Urothelium cell line (cell line): ENCODE measurements around the gene PKN3.
"Not testable (repeated sequence)": the region's sequence is repeated elsewhere in the genome, so short reads cannot be mapped to it uniquely, and the experiment has no call there.

Source experiments
- DNase-seq: peaks from one replicate; pipeline ENCODE4 v3.0.0; 2011; ENCODE audit warnings: low spot score, mixed read lengths
- FAIRE-seq: peaks from 2 replicates; lab custom pipeline; 2011; peaks lifted over from hg19 to GRCh38; lab: Jason Lieb, UNC

The PKN3 gene

DNA sequence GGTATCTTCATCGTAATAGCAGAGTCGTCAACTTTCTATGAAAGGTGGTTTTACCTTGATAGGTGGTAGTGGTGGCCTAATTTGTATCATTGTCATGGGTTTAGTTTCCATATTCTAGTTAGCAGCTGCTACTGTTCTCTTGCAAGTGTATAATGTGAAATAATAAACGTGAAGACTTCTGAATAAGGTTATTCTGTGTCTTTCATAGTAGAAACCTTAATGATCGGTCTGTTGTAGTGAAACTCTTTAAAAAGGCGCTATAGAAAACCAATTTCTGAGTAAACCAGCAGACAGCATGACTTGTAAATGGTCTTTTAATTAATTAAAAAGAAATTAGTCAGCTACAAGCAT lies 11.6 kb upstream of the PKN3 start:
- DNase-seq (no peak), FAIRE-seq (no peak)

DNA sequence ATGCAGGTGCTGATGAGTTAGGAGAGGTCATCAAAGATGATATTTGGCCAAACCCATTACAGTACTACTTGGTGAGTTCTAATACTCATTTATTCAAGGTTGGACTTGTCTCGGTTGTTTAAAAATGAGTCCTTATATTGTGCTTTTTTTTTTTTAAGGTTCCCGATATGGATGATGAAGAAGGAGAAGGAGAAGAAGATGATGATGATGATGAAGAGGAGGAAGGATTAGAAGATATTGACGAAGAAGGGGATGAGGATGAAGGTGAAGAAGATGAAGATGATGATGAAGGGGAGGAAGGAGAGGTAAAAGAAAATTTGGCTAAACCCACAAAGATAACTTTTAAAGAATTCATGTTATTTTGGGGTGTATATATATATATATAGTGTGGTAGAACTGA lies 8.6 kb upstream of the PKN3 start:
- not testable (repeated sequence) for FAIRE-seq, DNase-seq

DNA sequence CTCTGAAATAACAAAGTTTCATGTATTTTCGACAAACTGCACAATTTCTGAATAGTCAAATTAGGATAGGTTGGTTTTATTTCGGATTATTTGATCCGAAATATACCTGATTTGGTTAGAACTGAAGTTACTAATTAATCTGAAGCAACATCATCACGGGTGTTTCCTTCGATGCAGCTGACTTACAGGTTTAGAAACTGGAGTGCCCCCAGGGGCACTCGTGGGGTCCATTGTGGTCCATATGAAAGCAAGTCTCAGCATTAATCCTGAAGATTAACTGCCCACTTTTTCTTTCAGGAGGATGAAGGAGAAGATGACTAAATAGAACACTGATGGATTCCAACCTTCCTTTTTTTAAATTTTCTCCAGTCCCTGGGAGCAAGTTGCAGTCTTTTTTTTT lies 8.0 kb upstream of the PKN3 start:
- FAIRE-seq, result no peak
- no peak for DNase-seq

DNA sequence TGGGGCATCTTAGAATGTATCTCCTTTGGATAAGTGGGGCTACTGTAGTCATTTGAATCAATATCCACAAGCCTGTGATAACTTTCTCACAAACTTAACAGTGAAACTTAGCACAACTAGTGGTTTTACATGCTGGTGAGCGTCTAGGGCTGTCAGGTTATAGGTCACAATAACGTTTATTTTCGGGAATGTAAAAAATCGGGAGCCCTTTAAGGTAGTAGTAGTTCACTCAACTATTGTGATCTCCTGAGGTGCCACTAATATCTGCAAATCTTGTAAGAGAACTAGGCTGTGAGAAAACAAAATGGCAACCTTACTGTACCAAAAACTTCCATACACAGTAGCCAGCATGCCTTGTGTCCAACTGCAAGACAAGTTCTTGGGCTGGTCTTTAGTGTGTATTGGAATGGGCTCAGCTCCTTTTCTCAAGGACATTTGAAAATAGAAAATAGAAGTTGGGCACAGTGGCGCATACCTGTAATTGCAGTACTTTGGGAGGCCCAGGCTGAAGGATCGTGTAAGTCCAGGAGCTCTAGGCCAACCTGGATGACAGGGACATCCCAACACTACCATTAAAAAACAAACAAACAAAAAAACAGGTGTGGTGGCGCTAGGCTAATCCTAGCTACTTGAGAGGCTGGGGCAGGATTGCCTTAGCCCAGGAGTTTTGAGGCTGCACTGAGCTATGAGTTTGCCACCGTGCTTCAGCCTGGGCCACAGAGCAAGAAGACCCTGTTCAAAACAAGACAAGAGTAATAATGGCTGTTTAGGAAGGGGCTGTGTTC lies 5.2 kb upstream of the PKN3 start:
- DNase-seq (no peak), FAIRE-seq (no peak)

DNA sequence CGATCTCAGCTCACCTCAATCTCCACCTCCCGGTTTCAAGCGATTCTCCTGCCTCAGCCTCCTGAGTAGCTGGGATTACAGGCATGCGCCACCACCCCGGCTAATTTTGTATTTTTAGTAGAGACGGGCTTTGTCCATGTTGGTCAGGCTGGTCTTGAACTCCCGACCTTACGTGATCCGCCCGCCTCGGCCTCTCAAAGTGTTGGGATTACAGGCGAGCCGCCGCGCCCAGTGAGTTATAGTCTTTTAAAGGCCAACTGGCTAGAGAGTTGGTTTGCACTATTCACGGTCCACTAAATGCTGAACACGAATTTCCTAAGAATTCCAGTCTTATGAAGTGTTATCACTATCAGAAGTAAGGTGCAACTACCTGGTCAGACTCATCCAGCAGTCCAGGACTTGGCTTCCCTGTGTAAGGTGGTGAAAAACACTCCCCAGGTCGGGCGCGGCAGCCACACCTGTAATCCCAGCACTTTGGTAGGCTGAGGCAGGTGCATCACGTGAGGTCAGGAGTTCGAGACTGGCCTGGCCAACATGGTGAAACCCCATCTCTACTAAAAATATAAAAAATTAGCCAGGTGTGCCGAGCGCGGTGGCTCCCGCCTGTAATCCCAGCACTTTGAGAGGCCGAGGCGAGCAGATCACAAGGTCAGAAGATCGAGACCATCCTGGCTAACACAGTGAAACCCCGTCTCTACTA lies 3.1 kb upstream of the PKN3 start:
- not testable (repeated sequence) for DNase-seq, FAIRE-seq

DNA sequence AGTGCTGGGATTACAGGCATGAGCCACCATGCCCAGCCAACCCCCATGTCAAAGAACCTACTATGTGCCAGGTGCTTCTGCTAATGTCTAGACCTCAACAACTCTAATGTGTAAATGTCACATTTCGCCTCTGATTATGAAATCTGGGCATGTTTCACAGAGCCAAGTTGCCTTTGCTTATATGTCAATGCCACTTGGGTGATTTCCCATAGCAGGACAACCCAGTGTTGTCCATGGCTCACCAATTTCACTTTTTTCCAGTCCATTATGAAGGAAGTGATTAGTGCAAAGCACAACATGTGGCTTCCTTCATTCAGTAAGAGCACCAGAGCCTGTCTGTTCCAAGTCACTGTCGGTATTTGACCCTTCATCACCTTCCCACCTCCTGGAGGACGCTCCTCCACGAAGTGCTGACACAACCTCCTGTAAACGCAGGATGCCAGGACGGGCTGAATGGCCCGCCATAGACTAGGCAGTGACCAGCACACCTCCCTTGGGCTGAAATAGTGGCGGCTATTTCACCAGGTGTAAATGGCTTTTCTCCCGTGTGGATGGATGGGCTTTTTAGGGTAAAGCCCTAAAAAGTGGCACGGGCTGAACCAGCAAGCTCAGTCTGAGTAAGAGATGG lies 962 bp upstream of the PKN3 start:
- no peak for FAIRE-seq
- no peak for DNase-seq

DNA sequence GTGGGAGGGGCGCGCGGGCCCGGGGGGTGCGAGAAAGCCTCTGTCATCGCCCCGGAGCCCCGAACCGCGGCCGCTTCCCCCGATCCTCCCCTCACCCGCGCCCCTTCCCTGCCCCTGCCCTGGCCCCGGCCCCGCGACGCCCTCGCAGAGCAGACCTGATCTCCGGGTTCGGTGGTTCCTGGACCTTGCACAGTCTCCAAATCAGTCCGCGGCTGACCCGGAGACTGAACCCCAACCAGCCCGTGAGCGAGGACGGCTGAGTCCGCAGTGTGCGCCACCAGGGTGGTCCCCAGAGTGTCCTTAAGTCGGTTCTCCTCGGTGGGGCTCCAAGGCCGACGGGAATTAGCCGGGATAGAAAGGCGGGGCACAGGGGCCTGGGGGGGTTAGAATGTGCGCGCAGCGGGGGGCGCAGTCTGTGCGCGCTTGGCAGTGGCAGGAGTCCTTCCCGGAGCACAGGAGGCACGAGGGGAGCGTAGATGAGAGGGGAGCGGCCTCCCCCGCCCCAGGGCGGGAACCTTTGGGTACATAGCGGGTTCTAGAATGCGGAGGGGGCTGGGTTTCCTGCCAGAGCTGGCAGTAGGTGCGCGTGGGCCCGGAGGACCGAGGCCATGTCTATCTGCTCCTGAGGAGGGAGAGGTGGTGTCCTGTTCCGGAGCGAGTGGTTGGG lies 779 bp downstream of the PKN3 start:
- FAIRE-seq, result no peak
- peak; percentile 22 for DNase-seq

DNA sequence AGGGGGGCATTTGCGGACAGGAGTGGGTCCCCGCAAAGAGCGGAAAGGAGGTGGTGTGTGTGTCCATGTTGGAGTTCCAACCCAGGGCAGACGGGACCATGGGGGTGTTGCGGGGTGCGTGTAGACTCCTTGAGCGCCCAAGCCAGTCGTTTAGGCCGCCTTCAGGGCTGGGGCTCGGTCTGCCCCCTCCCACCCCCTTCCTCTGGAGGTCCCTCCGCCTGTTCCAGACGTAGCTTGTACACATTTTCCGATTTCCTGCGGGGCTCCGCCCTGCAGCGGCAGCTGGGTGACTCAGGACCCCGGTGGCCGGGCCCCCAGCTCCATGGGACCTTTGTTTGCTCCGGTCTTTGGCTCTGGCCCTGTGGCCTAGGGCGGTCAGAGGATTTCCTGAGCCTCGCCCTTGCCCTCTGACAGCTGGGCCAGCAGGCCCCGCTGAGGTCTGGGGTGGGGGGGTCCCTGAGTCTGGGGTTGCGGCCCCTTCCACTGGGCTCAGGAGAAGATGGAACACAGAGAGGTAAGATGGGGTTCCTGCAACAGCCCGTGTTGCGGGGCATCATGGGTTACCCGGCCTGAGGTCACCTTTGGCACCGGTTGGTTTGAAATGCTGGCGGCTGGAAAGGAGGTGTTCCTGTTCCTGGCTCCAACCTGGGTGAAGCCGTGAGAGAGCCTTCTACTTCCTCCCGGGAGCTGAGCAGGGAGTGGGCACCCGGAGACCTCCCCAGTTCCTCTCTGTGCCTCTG lies 1.5 kb downstream of the PKN3 start:
- DNase-seq (no peak), FAIRE-seq (no peak)

DNA sequence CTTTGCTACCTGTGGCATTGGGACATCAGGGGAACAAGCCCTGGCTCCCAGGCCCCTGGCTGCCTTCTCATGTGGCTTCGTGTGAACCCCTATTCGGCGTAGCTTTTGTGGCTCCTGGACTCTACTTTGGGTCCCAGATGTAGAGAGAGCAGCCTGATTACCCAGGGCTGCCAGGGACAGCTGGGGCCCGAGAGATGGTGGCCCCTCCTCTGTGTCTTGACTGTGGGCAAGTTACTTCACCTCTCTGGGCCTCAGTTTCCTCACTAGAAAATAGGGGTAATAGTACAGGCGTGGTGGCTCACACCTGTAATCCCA lies 2.0 kb downstream of the PKN3 start:
- FAIRE-seq, result no peak
- no peak for DNase-seq

DNA sequence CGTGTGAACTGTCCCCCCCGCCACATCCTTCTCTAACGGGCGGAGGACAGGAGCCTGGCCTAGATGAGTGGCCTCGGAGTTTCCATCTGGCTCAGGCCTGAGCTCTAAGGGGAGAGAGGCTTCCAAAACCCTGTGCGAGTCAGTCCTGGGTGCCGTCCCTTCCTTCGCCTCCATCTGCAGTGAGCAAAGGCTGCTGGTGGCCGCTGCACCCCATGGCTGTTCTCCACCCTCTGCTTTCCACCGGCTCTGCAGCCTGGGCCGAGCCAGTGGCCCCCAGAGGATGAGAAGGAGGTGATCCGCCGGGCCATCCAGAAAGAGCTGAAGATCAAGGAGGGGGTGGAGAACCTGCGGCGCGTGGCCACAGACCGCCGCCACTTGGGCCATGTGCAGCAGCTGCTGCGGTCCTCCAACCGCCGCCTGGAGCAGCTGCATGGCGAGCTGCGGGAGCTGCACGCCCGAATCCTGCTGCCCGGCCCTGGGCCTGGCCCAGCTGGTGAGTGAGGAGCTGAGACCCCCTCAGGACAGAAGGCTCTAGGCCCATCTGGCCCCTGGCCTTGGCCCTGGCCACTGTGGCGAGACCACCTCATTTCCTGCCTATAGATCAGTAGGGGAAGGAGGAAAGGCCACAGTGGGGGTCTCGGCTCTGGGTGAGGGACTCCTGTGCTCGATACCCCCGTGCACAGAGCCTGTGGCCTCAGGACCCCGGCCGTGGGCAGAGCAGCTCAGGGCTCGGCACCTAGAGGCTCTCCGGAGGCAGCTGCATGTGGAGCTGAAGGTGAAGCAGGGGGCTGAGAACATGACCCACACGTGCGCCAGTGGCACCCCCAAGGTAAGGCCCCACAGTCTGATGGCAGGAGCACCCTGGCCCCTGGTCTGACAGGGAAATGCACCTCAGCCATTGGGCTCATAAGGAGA lies 3.0 kb downstream of the PKN3 start:
- FAIRE-seq (no peak), DNase-seq (no peak)

DNA sequence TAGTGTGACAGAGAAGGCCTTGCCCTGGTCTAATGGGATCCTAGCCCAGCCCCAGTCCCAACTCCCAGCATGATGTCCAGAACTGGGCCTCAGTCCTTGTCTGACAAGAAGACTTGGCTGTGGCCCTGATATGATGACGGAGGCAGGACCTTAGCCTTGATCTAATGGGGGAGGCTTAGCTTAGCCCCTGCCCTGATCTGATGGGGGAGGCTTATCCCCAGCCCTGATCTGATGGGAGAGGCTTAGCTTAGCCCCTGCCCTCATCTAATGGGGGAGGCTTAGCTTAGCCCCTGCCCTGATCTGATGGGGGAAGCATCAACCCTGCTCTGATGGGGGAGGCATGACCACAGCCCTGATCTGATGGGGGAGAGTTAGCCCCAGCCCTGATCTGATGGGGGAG lies 3.7 kb downstream of the PKN3 start:
- no peak for FAIRE-seq

DNA sequence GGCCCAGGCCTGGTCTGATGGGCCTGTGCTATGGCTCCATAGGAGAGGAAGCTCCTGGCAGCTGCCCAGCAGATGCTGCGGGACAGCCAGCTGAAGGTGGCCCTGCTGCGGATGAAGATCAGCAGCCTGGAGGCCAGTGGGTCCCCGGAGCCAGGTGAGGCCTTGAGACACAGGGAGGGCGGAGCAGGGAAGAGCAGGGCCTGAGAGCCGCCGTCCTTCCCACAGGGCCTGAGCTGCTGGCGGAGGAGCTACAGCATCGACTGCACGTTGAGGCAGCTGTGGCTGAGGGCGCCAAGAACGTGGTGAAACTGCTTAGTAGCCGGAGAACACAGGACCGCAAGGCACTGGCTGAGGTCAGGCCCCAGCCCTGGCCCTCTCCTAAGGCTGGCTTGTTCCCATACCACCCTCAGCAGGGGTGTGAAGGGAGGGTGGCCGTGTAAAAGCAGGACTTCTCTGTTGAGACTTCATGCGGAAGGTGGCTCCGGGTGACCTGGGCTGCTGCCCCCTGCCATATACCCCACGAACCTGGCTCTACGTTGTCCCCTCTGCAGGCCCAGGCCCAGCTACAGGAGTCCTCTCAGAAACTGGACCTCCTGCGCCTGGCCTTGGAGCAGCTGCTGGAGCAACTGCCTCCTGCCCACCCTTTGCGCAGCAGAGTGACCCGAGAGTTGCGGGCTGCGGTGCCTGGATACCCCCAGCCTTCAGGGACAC lies 4.5 kb downstream of the PKN3 start:
- DNase-seq (no peak), FAIRE-seq (no peak)

More for the DNA sequence above, 3.7 kb downstream of the PKN3 start:
- DNase-seq, result no peak

DNA sequence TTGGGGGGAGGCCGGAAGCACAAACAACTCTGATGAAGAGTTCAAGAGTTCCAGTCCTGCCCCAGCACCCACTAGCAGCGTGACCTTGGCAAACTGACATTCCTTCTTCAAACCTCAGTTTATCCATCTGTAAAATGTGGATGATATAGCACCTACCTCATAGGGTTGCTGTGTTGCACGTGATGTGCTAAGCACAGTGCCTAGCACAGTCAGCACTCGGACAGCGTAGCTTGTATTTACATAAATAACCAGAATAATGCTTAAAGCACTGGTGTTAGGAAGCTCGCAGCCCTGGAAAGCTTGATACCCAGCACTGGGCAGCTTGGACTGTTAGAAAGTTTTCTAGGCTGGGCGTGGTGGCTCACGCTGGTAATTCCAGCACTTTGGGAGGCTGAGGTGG lies 5.1 kb downstream of the PKN3 start:
- no peak for FAIRE-seq

DNA sequence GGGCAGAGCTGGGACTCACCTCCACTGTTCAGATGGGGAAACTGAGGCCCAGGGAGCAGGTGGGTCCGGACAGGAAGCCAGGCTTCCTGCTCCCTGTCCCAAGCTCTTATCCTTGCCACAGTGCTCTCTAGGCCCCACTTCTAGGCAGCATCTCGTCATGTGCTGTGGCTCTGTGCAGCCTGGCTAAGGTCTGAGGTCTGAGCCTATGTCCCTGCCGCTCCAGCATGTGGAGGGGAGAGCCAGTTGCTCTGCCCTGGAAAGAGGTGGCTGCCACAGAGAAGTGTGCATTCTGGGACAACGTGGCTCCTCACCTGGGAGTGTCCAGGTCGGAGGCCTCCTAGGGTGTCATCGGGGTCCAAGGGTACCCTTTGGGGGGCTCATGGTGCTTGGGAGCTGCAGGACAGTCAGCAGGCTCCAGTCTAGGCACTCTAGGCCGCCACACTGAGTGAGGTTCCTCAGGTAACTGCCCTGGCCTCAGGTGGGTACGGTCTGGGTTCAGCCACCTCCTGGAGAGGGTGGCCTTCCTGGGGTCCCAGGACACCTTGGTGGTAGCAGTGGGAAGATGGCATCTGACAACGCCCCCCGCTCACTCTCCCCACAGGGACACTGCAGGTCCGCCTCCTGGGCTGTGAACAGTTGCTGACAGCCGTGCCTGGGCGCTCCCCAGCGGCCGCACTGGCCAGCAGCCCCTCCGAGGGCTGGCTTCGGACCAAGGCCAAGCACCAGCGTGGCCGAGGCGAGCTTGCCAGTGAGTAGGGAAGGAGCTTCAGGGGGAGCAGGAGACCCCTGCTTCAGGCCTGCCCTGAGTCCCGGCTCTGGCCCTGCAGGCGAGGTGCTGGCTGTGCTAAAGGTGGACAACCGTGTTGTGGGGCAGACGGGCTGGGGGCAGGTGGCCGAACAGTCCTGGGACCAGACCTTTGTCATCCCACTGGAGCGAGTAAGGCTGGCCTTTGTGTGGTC lies 10.4 kb downstream of the PKN3 start:
- DNase-seq (no peak), FAIRE-seq (no peak)

More for the DNA sequence above, 5.1 kb downstream of the PKN3 start:
- DNase-seq, result no peak

DNA sequence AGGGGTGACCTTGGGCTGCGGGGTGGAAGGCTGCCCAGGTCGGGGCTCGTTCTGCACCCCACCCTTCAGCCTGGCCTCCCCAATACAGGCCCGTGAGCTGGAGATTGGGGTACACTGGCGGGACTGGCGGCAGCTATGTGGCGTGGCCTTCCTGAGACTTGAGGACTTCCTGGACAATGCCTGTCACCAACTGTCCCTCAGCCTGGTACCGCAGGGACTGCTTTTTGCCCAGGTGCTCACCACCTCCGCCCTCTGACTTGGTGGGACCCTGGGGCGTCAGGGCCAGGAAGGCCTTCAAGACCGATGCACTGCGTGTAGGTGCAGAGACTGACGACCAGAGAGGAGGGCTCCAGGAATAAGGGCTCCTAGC lies 11.1 kb downstream of the PKN3 start:
- FAIRE-seq (no peak), DNase-seq (no peak)

DNA sequence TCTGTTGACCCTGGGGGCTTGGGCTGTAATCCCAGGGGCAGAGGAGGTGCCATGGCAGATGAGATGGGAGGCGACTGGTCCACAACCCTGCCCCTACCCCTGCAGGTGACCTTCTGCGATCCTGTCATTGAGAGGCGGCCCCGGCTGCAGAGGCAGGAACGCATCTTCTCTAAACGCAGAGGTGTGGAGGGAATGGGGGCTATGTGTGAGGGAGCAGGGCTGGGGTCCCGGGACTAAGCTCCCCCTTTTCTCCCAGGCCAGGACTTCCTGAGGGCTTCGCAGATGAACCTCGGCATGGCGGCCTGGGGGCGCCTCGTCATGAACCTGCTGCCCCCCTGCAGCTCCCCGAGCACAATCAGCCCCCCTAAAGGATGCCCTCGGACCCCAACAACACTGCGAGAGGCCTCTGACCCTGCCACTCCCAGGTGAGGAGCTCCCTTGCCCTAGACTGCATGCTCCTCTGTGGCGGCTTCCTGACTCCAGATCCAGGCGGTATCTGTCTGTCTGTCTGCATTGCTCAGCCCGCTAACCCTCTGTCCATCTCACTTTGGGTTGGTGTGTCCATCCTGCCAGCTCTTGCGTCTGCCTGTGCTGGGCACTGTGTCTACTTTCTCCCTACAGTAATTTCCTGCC lies 11.8 kb downstream of the PKN3 start:
- no peak for FAIRE-seq
- no peak for DNase-seq

DNA sequence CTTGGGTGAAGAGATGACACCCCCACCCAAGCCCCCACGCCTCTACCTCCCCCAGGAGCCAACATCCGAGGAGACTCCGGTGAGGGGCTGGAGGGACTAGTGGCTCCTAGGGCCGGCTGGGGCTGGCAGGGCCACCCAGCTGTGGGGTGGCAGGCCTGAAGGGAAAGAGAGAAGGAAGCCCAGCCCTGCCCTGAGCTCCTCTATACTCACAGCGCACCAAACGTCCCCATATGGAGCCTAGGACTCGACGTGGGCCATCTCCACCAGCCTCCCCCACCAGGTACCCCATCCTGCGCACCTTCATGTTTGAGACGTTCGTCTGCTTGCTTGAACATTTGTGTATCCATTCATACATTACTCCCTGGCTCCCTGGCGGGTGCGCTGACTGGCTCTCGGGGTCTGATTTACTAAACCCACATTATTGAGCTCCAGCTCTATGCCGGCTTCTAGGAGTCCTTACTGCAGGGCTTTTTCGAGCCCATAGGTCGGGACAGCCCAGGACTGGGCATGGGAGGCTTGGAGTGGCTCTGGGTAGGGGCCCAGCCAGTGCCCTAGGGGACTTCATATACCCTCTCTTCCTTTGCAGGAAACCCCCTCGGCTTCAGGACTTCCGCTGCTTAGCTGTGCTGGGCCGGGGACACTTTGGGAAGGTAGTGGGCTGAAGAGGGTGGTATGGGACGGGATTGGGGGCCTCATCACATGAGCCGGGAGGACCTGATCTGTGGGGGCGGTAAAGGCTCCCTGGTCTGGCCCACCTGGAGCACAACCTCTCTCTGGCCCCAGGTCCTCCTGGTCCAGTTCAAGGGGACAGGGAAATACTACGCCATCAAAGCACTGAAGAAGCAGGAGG lies 12.5 kb downstream of the PKN3 start:
- no peak for FAIRE-seq
- DNase-seq, result no peak
